OCI-LY3 (cell line): Measurements from ENCODE around the gene PNPLA7.

Experiments
- EZH2phosphoT487 ChIP-seq: fragments of 200-600 bp; shearing (Covaris generic); IDR thresholded peaks from 2 replicates; pipeline ENCODE4 v1.6.1; 2018; ENCODE audit warnings: antibody characterized with exemption, mixed run types, low read depth
- TF ChIP-seq, protein P1 (sequence below): fragments of 200-600, 300-600 bp; sonication (generic); IDR thresholded peaks from 2 replicates; pipeline ENCODE4 v1.5.1; 2014; ENCODE audit warnings: antibody characterized with exemption, low read length, low read depth

DNA sequence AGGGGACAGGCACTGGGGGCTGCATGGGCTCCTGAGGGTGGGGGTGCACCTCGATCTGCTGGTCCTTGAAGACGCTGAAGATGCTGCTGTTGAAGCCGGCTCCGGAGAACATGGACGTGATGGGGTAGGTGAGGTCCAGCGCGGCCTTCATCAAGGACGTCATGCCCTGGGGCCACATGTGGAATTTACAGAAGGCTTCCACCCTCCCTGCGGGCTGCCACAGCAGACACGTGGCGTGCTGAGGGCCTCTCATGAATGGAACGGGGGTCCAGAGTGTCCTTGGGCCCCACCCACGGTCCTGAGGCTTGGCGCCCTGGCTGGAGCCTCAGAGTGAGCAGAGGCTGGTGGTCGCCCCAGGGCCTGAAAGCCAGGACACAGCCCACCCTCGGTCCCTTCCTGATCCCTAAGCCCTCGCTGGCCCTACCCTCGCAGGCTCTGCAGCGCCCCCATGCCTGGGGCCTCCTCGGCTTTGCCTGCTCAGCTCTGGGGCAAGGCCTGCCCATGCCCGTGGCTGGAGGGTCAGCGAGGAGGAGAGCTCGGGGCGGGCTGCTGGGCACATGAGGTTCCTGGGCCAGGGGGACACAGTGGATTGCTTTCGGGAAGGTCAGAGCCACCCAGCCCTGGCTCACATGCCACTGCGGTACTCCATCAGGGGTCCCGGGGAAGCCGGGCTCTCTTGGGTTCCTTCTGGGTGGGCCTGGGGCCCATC, 85.8 kb downstream of the PNPLA7 start:
- TF ChIP-seq, protein P1, sequence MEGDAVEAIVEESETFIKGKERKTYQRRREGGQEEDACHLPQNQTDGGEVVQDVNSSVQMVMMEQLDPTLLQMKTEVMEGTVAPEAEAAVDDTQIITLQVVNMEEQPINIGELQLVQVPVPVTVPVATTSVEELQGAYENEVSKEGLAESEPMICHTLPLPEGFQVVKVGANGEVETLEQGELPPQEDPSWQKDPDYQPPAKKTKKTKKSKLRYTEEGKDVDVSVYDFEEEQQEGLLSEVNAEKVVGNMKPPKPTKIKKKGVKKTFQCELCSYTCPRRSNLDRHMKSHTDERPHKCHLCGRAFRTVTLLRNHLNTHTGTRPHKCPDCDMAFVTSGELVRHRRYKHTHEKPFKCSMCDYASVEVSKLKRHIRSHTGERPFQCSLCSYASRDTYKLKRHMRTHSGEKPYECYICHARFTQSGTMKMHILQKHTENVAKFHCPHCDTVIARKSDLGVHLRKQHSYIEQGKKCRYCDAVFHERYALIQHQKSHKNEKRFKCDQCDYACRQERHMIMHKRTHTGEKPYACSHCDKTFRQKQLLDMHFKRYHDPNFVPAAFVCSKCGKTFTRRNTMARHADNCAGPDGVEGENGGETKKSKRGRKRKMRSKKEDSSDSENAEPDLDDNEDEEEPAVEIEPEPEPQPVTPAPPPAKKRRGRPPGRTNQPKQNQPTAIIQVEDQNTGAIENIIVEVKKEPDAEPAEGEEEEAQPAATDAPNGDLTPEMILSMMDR = no peak
- TF ChIP-seq EZH2phosphoT487 = no peak
